IPS-15b (cell line): ENCODE measurements around the gene AREG.

Experiments used
- H3K27me3 ChIP-seq: one replicate; pipeline ENCODE4 v1.6.1; 2013; ENCODE audit warnings: low read length; ENCODE audit not compliant: control insufficient read depth, insufficient read depth
- H3K36me3 ChIP-seq: one replicate; pipeline ENCODE4 v1.6.1; 2013; ENCODE audit warnings: low read length; ENCODE audit not compliant: control insufficient read depth, insufficient read depth
- H3K4me1 ChIP-seq: one replicate; pipeline ENCODE4 v1.6.1; 2013; ENCODE audit warnings: mild to moderate bottlenecking, low read length; ENCODE audit not compliant: control insufficient read depth, insufficient read depth
- H3K4me3 ChIP-seq: one replicate; pipeline ENCODE4 v1.5.1; 2013; ENCODE audit warnings: low read depth, low read length
- H3K9ac ChIP-seq: one replicate; pipeline ENCODE4 v1.6.1; 2013; ENCODE audit warnings: low read depth, mild to moderate bottlenecking, low read length
- H3K9me3 ChIP-seq: one replicate; pipeline ENCODE4 v1.6.1; 2013; ENCODE audit warnings: mild to moderate bottlenecking, low read length; ENCODE audit not compliant: control insufficient read depth, insufficient read depth

Gene AREG

GRCh38 chr4:74474345-74475090 is 29.6 kb downstream of the AREG start:
- no peak overlapping the region for H3K4me3 ChIP-seq
- H3K27me3 ChIP-seq = no peaks in the 10 kb centered on the region
- no peaks in the 10 kb centered on the region for H3K9me3 ChIP-seq
- no peak overlapping the region for H3K9ac ChIP-seq
- H3K36me3 ChIP-seq = no peaks in the 10 kb centered on the region
- no peaks in the 10 kb centered on the region for H3K4me1 ChIP-seq

- H3K4me3 ChIP-seq = no peak overlapping the region
- H3K9me3 ChIP-seq = no peaks in the 10 kb centered on the region
- H3K9ac ChIP-seq = no peak overlapping the region
- no peaks in the 10 kb centered on the region for H3K27me3 ChIP-seq
- no peaks in the 10 kb centered on the region for H3K4me1 ChIP-seq
- no peaks in the 10 kb centered on the region for H3K36me3 ChIP-seq
Observed at GRCh38 chr4:74475091-74475800, 30.3 kb downstream of the AREG start.

GRCh38 chr4:74475946-74476345 is 31.0 kb downstream of the AREG start:
- H3K4me3 ChIP-seq = no peak overlapping the region
- no peaks in the 10 kb centered on the region for H3K27me3 ChIP-seq
- no peaks in the 10 kb centered on the region for H3K36me3 ChIP-seq
- H3K9me3 ChIP-seq = no peaks in the 10 kb centered on the region
- H3K4me1 ChIP-seq = no peaks in the 10 kb centered on the region
- H3K9ac ChIP-seq = no peak overlapping the region

- H3K9ac ChIP-seq = no peak overlapping the region
- H3K9me3 ChIP-seq = no peaks in the 10 kb centered on the region
- H3K4me1 ChIP-seq = no peaks in the 10 kb centered on the region
- H3K27me3 ChIP-seq = no peaks in the 10 kb centered on the region
- no peak overlapping the region for H3K4me3 ChIP-seq
- H3K36me3 ChIP-seq = no peaks in the 10 kb centered on the region
Observed at GRCh38 chr4:74479009-74479408, 34.1 kb downstream of the AREG start.

- Histone ChIP-seq H3K9me3 (no peaks in the 10 kb centered on the region), H3K27me3 (no peaks in the 10 kb centered on the region), H3K9ac (no peak overlapping the region), H3K4me1 (no peaks in the 10 kb centered on the region), H3K4me3 (no peak overlapping the region), H3K36me3 (no peaks in the 10 kb centered on the region)
Observed at GRCh38 chr4:74480267-74480666, 35.3 kb downstream of the AREG start.

- H3K4me1 ChIP-seq = no peaks in the 10 kb centered on the region
- no peaks in the 10 kb centered on the region for H3K27me3 ChIP-seq
- no peaks in the 10 kb centered on the region for H3K36me3 ChIP-seq
- H3K9me3 ChIP-seq = no peaks in the 10 kb centered on the region
- H3K4me3 ChIP-seq = no peak overlapping the region
- H3K9ac ChIP-seq = no peak overlapping the region
Observed at GRCh38 chr4:74481891-74482609, 37.1 kb downstream of the AREG start.

- Histone ChIP-seq H3K27me3 (no peaks in the 10 kb centered on the region), H3K9me3 (no peaks in the 10 kb centered on the region), H3K36me3 (no peaks in the 10 kb centered on the region), H3K9ac (no peak overlapping the region), H3K4me1 (no peaks in the 10 kb centered on the region), H3K4me3 (no peak overlapping the region)
Observed at GRCh38 chr4:74483226-74483911, 38.4 kb downstream of the AREG start.

- no peaks in the 10 kb centered on the region for H3K4me1 ChIP-seq
- no peaks in the 10 kb centered on the region for H3K36me3 ChIP-seq
- no peaks in the 10 kb centered on the region for H3K27me3 ChIP-seq
- H3K4me3 ChIP-seq = no peak overlapping the region
- no peak overlapping the region for H3K9ac ChIP-seq
- H3K9me3 ChIP-seq = no peaks in the 10 kb centered on the region
Observed at GRCh38 chr4:74486905-74487304, 42.0 kb downstream of the AREG start.

GRCh38 chr4:74487771-74488170 is 42.8 kb downstream of the AREG start:
- Histone ChIP-seq H3K4me3 (no peak overlapping the region), H3K4me1 (no peaks in the 10 kb centered on the region), H3K9me3 (no peaks in the 10 kb centered on the region), H3K36me3 (no peaks in the 10 kb centered on the region), H3K9ac (no peak overlapping the region), H3K27me3 (no peaks in the 10 kb centered on the region)

GRCh38 chr4:74490736-74491135 is 45.8 kb downstream of the AREG start:
- H3K4me1 ChIP-seq = no peaks in the 10 kb centered on the region
- H3K36me3 ChIP-seq = no peaks in the 10 kb centered on the region
- H3K27me3 ChIP-seq = no peaks in the 10 kb centered on the region
- H3K9ac ChIP-seq = no peak overlapping the region
- no peak overlapping the region for H3K4me3 ChIP-seq
- H3K9me3 ChIP-seq = no peaks in the 10 kb centered on the region

GRCh38 chr4:74499986-74500781 is 55.2 kb downstream of the AREG start:
- Histone ChIP-seq H3K27me3 (no peaks in the 10 kb centered on the region), H3K4me3 (no peak overlapping the region), H3K36me3 (no peaks in the 10 kb centered on the region), H3K9me3 (no peaks in the 10 kb centered on the region), H3K9ac (no peak overlapping the region), H3K4me1 (no peaks in the 10 kb centered on the region)
